GM21367 (cell line): ENCODE measurements around the gene FRRS1.
A peak's percentile ranks its signal among the peaks of the same experiment; 100 is the strongest.

Experiments
- ATAC-seq: cut with Tn5 transposase; IDR thresholded peaks from one replicate; pipeline ENCODE4 v1.9.1; 2021; ENCODE audit not compliant: unreplicated experiment

Gene FRRS1

DNA sequence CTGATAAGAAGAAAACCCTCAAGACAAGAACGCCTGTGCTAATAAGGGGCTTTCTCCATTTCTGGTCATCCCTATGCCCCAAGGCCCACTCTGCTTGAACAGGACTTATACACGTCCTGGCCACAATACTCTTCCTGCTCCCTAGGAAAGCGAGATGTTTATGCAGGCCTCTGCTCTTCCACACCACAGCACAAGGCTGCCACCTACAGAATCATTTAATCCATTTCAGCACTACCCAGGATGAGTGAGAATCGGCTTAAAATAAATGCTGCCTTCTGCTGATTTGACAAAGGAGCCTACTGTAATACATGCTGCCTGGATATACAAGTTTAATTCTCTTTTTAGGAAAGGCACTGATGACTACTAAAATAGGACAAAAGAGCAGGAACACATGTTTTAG is 29.4 kb downstream of the FRRS1 start:
- ATAC-seq, result no peak

DNA sequence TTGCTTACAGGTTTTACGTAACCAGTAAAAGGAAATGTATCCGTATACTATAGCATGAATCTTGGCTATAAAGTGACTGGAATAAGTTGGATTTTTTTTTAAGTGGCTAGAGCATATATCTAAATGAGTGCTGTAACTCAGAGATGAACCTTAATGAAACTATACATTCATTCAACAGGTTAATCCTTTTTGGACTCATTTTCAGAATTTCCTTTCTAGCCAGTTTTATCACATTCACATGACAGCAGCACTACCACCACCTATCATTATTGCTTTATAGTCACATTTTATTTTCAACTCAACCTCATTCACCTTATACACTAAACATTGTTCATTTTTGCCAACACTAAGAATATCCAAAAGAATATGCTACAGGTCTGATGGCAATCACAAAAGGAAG is 30.6 kb downstream of the FRRS1 start:
- ATAC-seq, result no peak

DNA sequence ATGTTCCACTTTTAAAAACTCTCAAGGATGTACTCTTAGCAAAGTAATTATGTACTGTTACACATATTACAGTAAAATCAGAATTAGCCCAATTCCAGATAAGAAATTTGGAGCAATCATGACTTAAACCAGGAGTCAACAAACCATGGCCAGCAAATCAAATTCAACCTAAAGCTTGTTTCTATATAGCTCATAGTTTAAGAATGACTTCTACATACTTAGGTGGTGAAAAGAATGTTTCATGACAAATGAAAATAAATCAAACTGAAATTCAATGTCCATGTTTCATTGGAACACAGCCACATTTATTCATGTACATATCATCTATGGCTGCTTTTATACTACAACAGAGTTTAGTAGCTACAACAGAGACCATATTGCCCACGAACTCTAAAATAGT is 35.1 kb downstream of the FRRS1 start:
- no peak for ATAC-seq

GRCh38 chr1:99728494-99729235 is 37.8 kb downstream of the FRRS1 start:
- peak; percentile 62 for ATAC-seq

- no peak for ATAC-seq
These were observed 38.8 kb downstream of the FRRS1 start for GRCh38 chr1:99727575-99728185.

DNA sequence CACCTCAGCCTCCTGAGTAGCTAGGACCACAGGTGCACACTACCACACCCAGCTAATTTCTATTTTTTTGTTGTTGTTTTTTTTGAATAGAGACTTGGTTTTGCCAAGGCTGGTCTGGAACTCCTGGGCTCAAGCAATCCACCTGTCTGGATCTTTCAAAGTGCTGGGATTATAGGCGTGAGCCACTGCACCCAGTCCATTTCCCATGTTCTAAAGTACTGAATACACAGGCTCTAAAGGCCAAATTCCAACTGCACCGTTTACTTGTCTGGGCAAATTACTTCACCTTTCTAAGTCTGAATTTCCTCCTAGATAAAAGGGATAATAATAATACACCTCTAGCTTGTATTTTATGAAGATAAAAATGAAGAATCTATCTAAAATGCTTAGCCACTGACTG is 39.6 kb downstream of the FRRS1 start:
- ATAC-seq, result no peak

GRCh38 chr1:99726407-99726806 is 40.0 kb downstream of the FRRS1 start:
- no peak for ATAC-seq

DNA sequence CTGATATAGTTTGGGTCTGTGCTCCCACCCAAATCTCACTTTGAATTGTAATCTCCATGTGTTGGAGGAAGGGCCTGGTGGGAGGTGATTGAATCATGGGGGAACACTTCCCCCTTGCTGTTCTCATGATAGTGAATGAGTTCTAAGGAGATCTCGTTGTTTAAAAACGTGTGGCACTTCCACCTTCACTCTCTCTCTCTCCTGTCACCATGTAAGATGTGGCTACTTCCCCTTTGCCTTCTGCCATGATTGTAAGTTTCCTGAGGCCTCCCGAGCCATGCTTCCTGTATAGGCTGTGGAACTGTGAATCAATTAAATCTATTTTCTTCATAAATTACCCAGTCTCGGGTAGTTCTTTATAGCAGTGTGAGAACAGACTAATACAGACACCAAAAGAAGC is 40.4 kb downstream of the FRRS1 start:
- no peak for ATAC-seq

- ATAC-seq, result no peak
These were observed 43.2 kb downstream of the FRRS1 start for GRCh38 chr1:99723251-99723650.

DNA sequence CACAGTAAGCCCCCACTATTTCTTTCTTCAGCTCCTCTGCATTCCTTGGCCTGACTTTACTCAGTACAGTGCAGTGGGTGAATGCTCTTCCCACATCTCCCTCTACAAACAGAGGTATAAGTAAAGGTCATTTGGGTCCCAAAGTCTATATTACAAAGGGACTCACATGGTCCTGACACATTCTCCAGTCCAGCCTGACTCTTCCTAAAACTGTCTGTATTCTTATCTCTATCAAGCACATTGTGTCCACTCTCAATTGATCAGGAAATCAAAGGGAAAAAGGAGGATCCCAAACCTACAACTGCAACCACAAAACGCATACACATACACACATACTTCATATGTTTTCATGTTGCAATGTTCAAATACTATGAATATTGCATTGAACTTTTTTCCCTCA is 49.4 kb downstream of the FRRS1 start:
- no peak for ATAC-seq

DNA sequence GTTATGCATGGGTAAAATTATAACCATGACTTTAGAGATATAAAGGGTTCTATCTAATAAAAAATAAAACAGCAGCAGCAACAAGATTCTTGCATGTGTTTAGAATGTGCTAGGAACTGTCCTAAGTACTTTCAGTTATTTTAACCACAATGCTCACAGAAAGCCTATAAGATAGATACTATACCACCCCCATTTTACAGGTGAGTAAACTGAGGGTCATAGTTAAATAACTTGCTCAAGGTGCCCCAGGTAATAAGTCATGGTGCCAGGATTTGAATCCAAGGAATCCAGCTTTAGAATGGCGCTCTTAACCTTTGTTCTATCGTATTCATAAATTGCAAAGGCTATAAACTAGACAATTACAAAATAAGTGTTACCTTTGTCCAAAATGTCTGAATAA is 53.4 kb downstream of the FRRS1 start:
- ATAC-seq, result no peak

GRCh38 chr1:99710994-99711393 is 55.4 kb downstream of the FRRS1 start:
- no peak for ATAC-seq

DNA sequence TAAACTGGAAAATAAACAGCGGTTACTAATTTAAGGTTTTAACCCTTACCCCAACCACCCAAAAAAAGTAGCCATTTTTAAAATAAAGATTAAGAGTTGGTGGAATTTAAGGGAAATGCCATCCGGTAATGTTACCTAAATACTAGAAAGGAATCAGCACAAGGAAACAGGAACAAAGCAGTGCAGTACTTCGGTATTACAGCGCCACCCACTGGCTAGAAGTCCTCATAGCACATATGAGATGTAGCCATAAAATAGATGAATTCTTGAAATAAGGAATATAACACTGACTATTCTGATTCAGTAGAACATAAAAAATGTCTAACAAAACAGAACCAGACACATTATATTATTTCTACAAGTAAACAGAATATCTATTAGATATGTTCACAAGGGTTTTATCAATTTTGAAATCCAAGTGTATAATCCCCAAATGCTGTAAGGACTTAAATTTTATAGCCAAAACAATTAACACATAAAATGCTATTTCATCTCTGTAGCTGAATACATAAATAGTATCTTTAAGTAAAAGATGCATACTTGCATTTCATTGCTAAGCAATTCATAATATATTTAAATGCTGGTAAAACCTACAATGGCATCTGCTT is 58.8 kb downstream of the FRRS1 start:
- peak; percentile 88 for ATAC-seq

- no peak for ATAC-seq
These were observed 61.0 kb downstream of the FRRS1 start for GRCh38 chr1:99705385-99705784.

DNA sequence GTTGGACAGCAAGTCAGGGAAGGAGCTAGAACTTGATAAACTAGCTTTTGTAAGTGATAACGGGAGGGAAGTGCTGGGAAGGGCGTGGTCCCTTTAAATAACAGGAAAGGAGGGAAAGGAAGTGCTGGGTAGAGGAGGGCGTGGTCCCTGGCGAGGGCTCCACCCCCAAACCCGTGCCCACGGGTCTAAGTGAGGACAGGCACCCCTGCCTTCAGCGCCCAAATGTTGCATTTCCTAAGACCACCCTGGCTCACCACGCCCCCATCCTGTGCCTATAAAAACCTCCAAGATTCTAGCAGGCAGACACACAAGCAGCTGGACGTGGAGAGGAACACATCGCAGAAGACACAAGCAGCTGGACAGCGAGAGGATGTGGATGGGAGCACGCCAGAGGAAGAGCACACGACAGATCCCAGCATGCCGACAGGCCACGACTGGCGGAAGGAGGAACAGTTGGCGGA is 62.0 kb downstream of the FRRS1 start:
- ATAC-seq, result no peak

DNA sequence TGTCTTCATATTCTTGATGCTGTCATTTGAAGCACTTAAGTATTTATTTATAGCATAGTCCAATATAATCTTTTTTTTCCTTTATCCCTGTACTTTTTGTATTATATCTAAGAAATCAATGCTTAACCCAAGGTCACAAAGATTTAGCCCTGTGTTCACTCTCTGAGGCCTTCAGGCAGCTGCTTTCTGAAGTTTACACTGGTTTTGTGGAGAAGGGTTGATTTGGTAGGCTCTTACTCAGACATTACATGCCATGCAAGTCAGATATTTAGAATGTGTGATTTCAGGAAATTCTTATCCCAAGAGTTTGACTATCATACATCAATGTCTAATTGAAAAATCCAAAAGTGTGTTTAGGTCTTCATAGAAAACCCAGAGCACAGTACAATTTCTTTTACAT is 64.2 kb downstream of the FRRS1 start:
- ATAC-seq, result no peak

DNA sequence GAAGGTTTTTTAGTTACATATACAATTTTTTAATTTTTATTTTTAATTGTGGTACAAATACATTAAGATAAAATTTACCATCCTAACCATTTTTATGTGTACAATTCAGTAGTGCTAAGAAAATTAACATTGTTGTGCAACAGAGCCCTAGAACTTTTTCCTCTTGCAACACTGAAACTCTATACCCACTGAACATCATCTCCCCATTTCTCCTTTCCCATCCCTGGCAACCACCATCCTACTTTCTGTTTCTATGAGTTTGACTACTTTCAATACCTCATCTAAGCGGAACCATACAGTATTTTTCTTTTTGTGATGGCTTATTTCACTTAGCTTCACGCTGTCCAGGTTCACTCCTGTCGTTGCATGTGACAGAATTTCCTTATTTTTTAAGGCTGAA is 66.4 kb downstream of the FRRS1 start:
- ATAC-seq, result no peak

GRCh38 chr1:99697580-99697979 is 68.9 kb downstream of the FRRS1 start:
- no peak for ATAC-seq

GRCh38 chr1:99696616-99697015 is 69.8 kb downstream of the FRRS1 start:
- no peak for ATAC-seq

GRCh38 chr1:99691175-99691574 is 75.3 kb downstream of the FRRS1 start:
- no peak for ATAC-seq

DNA sequence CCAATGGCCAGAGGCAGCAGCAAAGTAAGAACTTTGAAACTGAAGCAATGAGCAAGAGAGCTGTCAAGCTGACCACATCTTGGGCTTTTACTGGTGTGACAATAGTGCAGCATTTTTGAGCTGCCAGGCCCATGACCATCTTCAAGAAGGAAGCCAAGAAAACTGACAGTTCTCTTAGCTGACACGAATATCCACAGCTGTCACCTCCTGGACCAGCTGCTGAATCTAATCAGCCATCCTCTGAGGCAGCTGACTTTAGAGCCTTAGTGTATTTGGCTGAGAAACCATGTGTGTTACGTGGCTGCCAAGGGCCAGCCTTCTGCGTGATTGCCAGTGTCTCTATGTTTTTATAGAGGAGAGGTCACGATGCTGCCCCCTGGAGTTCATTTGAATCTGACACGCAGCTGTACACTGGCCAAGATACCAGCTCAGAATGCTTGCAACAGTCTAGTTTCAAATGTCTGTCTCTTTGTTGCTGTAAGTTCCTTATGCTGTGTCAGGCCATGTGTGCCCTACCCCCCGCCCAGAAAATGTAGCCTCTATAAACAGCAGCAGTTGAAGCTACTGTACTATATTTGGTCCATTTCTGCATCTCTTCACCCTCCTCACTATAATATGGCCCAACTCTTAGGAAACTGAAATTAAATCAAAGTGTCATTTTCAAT is 80.8 kb downstream of the FRRS1 start:
- ATAC-seq, result peak; percentile 98

GRCh38 chr1:99682291-99682751 is 84.1 kb downstream of the FRRS1 start:
- no peak for ATAC-seq
